Kidney (tissue), 14 donors: ENCODE data around the gene FAM170B. TPM values are rescaled to one million over a fixed set of nuclear protein-coding genes. Genes with fewer than 3 reads are reported as not detected.

Source experiments
- DNase-seq, 5 donors: peaks; one replicate each; pipeline ENCODE4 v3.0.0-alpha.2; 2013 to 2020
- FAIRE-seq: peaks from 2 replicates; lab custom pipeline; 2012; peaks lifted over from hg19 to GRCh38; lab: Jason Lieb, UNC
- H3K27ac ChIP-seq, 2 donors: one replicate each; pipeline ENCODE4 v1.7.0; 2013; ENCODE audit warnings: low read depth in 2 of 2, low read length in 2 of 2, inconsistent platforms in 1 of 2
- H3K27me3 ChIP-seq: one replicate; pipeline ENCODE4 v1.7.1; 2013; ENCODE audit warnings: low read length, inconsistent platforms; ENCODE audit not compliant: control insufficient read depth, insufficient read depth
- H3K36me3 ChIP-seq, 3 donors: one replicate each; pipeline versions ENCODE4 v1.7.0 to v1.7.1; 2013; ENCODE audit warnings: low read length in 3 of 3, control low read depth in 1 of 3, inconsistent platforms in 1 of 3; ENCODE audit not compliant: insufficient read depth in 3 of 3, control insufficient read depth in 2 of 3
- H3K4me1 ChIP-seq, 3 donors: one replicate each; pipeline versions ENCODE4 v1.7.0 to v1.7.1; 2013; ENCODE audit warnings: low read length in 3 of 3, inconsistent platforms in 1 of 3, low read depth in 1 of 3; ENCODE audit not compliant: control insufficient read depth in 2 of 3, insufficient read depth in 2 of 3
- H3K4me3 ChIP-seq, 3 donors: one replicate each; pipeline versions ENCODE4 v1.7.0 to v1.8.1; 2013; ENCODE audit warnings: low read length in 3 of 3, control low read depth in 1 of 3, inconsistent platforms in 1 of 3
- H3K9ac ChIP-seq, 3 donors: one replicate each; pipeline versions ENCODE4 v1.7.0 to v1.7.1; 2013; ENCODE audit warnings: low read length in 3 of 3, control low read depth in 1 of 3, inconsistent platforms in 1 of 3
- H3K9me3 ChIP-seq, 3 donors: one replicate each; pipeline versions ENCODE4 v1.7.0 to v1.7.1; 2013; ENCODE audit warnings: low read length in 3 of 3, control low read depth in 1 of 3, inconsistent platforms in 1 of 3; ENCODE audit not compliant: control insufficient read depth in 2 of 3, insufficient read depth in 1 of 3
- CTCF ChIP-seq: IDR thresholded peaks from 3 replicates; pipeline ENCODE4 v1.5.1; 2012; ENCODE audit warnings: mild to moderate bottlenecking, moderate library complexity, borderline replicate concordance; ENCODE audit not compliant: insufficient read depth; ENCODE audit errors: extremely low read depth
- intact Hi-C: fragments of 100-400 bp; cut with DNase I; formaldehyde crosslinking; loops from one replicate; pipeline ENCODE4 v1.11.1; 2022
- polyA plus RNA-seq: library from polyadenylated mRNA; stranded (reverse); fragments of 350-450 nt; fragmentation: Illumina TruSeq; extraction: RNeasy Lipid Tissue Mini Kit (QIAGEN cat#74804); gene quantifications from one replicate; pipeline ENCODE4 v1.2.3, GENCODE V29; 2014; ENCODE audit warnings: low read depth, low replicate concordance; ENCODE audit not compliant: insufficient read depth
- total RNA-seq: library from RNA; stranded (reverse); fragmentation: NEBNext Ultra II Directional; extraction: Animal tissue kit (Norgen Biotek cat#: 25700); gene quantifications from one replicate; pipeline ENCODE4 v1.2.1, GENCODE V29; 2021
- donor health status: control.
- donor health status: control.
- donor health status: control.
- donor health status: control.
- donor health status: control.
- donor health status: DM: yes; HTN: yes; CAD: no.
- donor health status: Normal renal cell carcinoma (clear cell type).

The FAM170B gene
- total and polyA plus RNA-seq, 2 donors from 2014 or later: not detected

- Histone ChIP-seq H3K36me3 (no peaks in the 10 kb centered on the region), H3K27ac (no peak overlapping the region), H3K4me1 (peaks cover 0 to 7% (median 4%) of the 10 kb centered on the region in 3 donors), H3K9ac (no peak overlapping the region), H3K9me3 (no peaks in the 10 kb centered on the region), H3K4me3 (no peak overlapping the region), H3K27me3 (no peaks in the 10 kb centered on the region)
- no peak for TF ChIP-seq CTCF
- intact Hi-C loops: no loop called here
- FAIRE-seq: no peak
- no peak for DNase-seq
Observed at GRCh38 chr10:49174261-49174925, 40.6 kb upstream of the FAM170B start.

GRCh38 chr10:49173853-49174252 is 40.0 kb upstream of the FAM170B start:
- peaks cover 0 to 7% (median 4%) of the 10 kb centered on the region in 3 donors for H3K4me1 ChIP-seq
- no peaks in the 10 kb centered on the region for H3K9me3 ChIP-seq
- TF ChIP-seq CTCF: no peak
- FAIRE-seq: no peak
- no peak overlapping the region for H3K27ac ChIP-seq
- H3K27me3 ChIP-seq: no peaks in the 10 kb centered on the region
- H3K9ac ChIP-seq: no peak overlapping the region
- H3K36me3 ChIP-seq: no peaks in the 10 kb centered on the region
- intact Hi-C loops: no loop called here
- DNase-seq: no peak
- H3K4me3 ChIP-seq: no peak overlapping the region

- Histone ChIP-seq H3K27ac (no peak overlapping the region), H3K4me1 (peaks cover 0 to 7% (median 4%) of the 10 kb centered on the region in 3 donors), H3K27me3 (no peaks in the 10 kb centered on the region), H3K36me3 (no peaks in the 10 kb centered on the region), H3K4me3 (no peak overlapping the region), H3K9ac (no peak overlapping the region), H3K9me3 (no peaks in the 10 kb centered on the region)
- intact Hi-C loops: no loop called here
- no peak for TF ChIP-seq CTCF
- FAIRE-seq (no peak), DNase-seq (no peak)
Observed at GRCh38 chr10:49173201-49173772, 39.5 kb upstream of the FAM170B start.
